Nephron progenitor cell (in vitro differentiated cells): ENCODE data around the gene SLC29A3.
A peak's percentile ranks its signal among the peaks of the same experiment; 100 is the strongest.

Experiments
- DNase-seq: peaks from one replicate; pipeline ENCODE4 v3.0.0; 2021
- H3K27ac Mint-ChIP-seq: 2 replicates; pipeline ENCODE4 v1.8.0; 2021; ENCODE audit warnings: mild to moderate bottlenecking, moderate library complexity, mixed read lengths
- H3K27me3 Mint-ChIP-seq: 2 replicates; pipeline ENCODE4 v1.8.0; 2021; ENCODE audit warnings: mild to moderate bottlenecking, low read depth, mixed read lengths; ENCODE audit not compliant: poor library complexity
- H3K36me3 Mint-ChIP-seq: 2 replicates; pipeline ENCODE4 v1.8.0; 2021; ENCODE audit warnings: low read depth, mixed read lengths
- H3K4me1 Mint-ChIP-seq: 2 replicates; pipeline ENCODE4 v1.8.0; 2021; ENCODE audit warnings: mixed read lengths
- H3K4me3 Mint-ChIP-seq: 2 replicates; pipeline ENCODE4 v1.8.0; 2021; ENCODE audit warnings: mild to moderate bottlenecking, moderate library complexity, mixed read lengths
- H3K9me3 Mint-ChIP-seq: 2 replicates; pipeline ENCODE4 v1.8.0; 2021; ENCODE audit warnings: mild to moderate bottlenecking, moderate library complexity, mixed read lengths
- CTCF ChIP-seq: fragments of 200-600 bp; sonication (generic); IDR thresholded peaks from 2 replicates; pipeline ENCODE4 v1.5.0; 2021; ENCODE audit warnings: antibody characterized with exemption

SLC29A3 gene

GRCh38 chr10:71395621-71396020 lies 76.6 kb downstream of the SLC29A3 start:
- Mint-ChIP-seq H3K9me3 (no peaks in the 10 kb centered on the region), H3K36me3 (no peaks in the 10 kb centered on the region), H3K4me3 (peak overlapping the region; percentile 18), H3K4me1 (peaks cover 12% of the 10 kb centered on the region), H3K27me3 (peaks cover 83% of the 10 kb centered on the region), H3K27ac (no peak overlapping the region)
- no peak for TF ChIP-seq CTCF
- no peak for DNase-seq

GRCh38 chr10:71396084-71396710 lies 77.1 kb downstream of the SLC29A3 start:
- Mint-ChIP-seq H3K4me1 (peaks cover 12% of the 10 kb centered on the region), H3K27ac (no peak overlapping the region)

GRCh38 chr10:71396711-71397295 lies 77.7 kb downstream of the SLC29A3 start, which contains the start of gene CDH23:
TSS of gene CDH23 (plus strand) at chr10:71396920. CDS start at chr10:71439832, 42,912 bp downstream.
- Mint-ChIP-seq H3K27ac (no peak within 1 kb of the TSS), H3K36me3 (no peaks in the 10 kb centered on the region), H3K27me3 (peaks cover 84% of the 10 kb centered on the region), H3K9me3 (no peaks in the 10 kb centered on the region), H3K4me3 (peak within 1 kb of the TSS; percentile 68), H3K4me1 (peaks cover 7% of the 10 kb centered on the region)
- DNase-seq = peak; percentile 83
- no peak for TF ChIP-seq CTCF

More at GRCh38 chr10:71396084-71396710, 77.1 kb downstream of the SLC29A3 start:
- peaks cover 84% of the 10 kb centered on the region for H3K27me3 Mint-ChIP-seq
- no peak for TF ChIP-seq CTCF
- no peaks in the 10 kb centered on the region for H3K9me3 Mint-ChIP-seq
- peak overlapping the region; percentile 68 for H3K4me3 Mint-ChIP-seq
- H3K36me3 Mint-ChIP-seq = no peaks in the 10 kb centered on the region
- peak; percentile 69 for DNase-seq

GRCh38 chr10:71397296-71398212 lies 78.5 kb downstream of the SLC29A3 start:
- no peaks in the 10 kb centered on the region for H3K36me3 Mint-ChIP-seq
- peak overlapping the region; percentile 61 for H3K4me3 Mint-ChIP-seq
- H3K27ac Mint-ChIP-seq = no peak overlapping the region
- peaks cover 6% of the 10 kb centered on the region for H3K4me1 Mint-ChIP-seq
- TF ChIP-seq CTCF = no peak
- H3K27me3 Mint-ChIP-seq = peaks cover 87% of the 10 kb centered on the region
- no peaks in the 10 kb centered on the region for H3K9me3 Mint-ChIP-seq
- DNase-seq = peak; percentile 48

- no peak for DNase-seq
- no peak overlapping the region for H3K4me3 Mint-ChIP-seq
- no peak for TF ChIP-seq CTCF
- H3K27ac Mint-ChIP-seq = no peak overlapping the region
- no peaks in the 10 kb centered on the region for H3K9me3 Mint-ChIP-seq
- peaks cover 6% of the 10 kb centered on the region for H3K4me1 Mint-ChIP-seq
- H3K27me3 Mint-ChIP-seq = peaks cover 82% of the 10 kb centered on the region
- no peaks in the 10 kb centered on the region for H3K36me3 Mint-ChIP-seq
These were observed 79.9 kb downstream of the SLC29A3 start for GRCh38 chr10:71398976-71399375.
